ENCODE measurements around the gene ERF.

- no peak for TF ChIP-seq POLR2A (IDR thresholded peaks at IDR 0.05; ENCODE audit: low read length)
- no peak for TF ChIP-seq GATA1 (IDR thresholded peaks at IDR 0.05; ENCODE audit: low read depth, low read length)
These were observed 3.2 kb downstream of the ERF start for GRCh38 chr19:42251572-42252358.

All from erythroblast (primary cell).